GM19438 (cell line): ENCODE results near the gene DLGAP1.

Experiments used
- ATAC-seq: cut with Tn5 transposase; IDR thresholded peaks from one replicate; pipeline ENCODE4 v1.9.1; 2021; ENCODE audit warnings: low read depth; ENCODE audit not compliant: unreplicated experiment

Gene DLGAP1

DNA sequence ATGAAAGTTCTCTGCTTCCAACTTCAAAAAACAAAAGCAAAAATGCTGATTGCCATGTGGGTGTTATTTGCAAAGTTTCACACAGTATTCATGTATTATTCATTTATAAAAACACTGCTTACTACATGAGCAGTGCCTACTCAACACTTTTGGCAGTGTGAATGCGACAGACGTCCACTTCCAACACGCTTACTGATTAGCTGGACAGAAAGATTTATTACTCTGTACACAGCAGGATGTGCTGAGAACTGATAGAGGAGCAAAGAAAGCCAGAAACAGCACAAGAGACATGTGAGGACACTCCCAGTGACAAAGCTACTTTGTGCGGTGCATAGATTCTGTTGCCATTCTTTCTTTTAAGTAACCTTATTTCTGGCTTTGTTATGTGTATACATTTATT lies 258.8 kb downstream of the DLGAP1 start:
- no peak for ATAC-seq

DNA sequence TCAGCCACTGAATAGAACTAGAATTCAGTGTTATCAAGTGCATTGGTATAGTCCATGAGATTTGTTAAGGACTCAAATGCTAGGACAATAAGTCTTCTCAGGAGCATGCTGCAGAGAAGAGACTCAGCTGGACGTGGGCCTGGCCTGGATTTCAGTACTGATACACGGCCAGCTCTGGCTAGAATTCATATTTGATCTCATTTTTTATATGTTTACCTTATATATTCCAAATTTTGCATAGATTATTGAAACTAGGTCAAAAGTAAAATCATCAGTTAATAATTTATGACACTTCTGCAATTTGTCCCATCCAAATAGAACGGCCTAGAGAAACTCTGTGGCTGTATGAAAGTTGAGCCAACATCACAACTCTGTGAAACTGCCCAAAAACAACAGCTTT lies 262.0 kb downstream of the DLGAP1 start:
- ATAC-seq = no peak

GRCh38 chr18:4181882-4182568 lies 273.1 kb downstream of the DLGAP1 start:
- ATAC-seq = no peak

GRCh38 chr18:4181086-4181485 lies 274.0 kb downstream of the DLGAP1 start:
- ATAC-seq = no peak

- no peak for ATAC-seq
Measured at GRCh38 chr18:4172196-4173100, 282.7 kb downstream of the DLGAP1 start.

DNA sequence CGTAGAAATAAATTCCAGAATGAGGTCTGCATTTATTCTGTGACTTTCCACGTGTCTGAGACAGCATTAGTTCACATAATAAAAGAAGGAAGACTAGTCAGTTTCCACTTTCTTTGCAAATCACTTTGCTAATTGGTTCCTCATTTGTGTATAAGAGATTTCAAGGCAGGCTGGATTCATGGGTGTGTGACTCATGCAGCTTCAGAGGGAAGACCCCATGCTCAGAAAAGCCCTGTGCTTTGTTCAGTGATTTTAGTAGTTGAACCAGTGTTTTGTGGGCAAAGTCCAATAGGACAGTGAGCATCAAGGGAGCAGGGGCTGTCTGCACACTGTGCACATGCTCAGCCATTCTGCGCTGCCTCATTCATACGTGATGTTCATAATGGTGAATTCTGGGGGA lies 297.8 kb downstream of the DLGAP1 start:
- ATAC-seq = no peak

- no peak for ATAC-seq
Measured at GRCh38 chr18:4146797-4147196, 308.3 kb downstream of the DLGAP1 start.

GRCh38 chr18:4144201-4144600 lies 310.9 kb downstream of the DLGAP1 start:
- ATAC-seq = no peak

DNA sequence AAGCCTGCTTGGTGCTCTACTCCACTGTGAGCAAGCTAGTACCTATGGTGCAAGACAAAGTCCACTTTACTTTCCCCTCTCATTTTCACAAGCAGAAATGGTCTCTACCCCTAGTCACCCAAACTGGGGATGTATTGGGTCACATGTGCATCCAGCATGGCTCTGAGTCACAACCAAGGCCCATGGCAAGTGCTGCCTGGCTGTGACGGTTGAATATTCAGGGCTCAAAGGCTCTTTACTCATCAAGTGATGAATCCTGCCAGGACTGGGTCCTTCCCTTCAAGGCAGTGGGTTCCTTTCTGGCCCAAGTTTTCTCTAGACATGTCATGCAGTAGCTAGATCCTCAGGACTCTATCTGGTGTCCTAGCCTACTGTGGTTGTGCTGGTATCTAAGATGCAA lies 311.5 kb downstream of the DLGAP1 start:
- no peak for ATAC-seq

DNA sequence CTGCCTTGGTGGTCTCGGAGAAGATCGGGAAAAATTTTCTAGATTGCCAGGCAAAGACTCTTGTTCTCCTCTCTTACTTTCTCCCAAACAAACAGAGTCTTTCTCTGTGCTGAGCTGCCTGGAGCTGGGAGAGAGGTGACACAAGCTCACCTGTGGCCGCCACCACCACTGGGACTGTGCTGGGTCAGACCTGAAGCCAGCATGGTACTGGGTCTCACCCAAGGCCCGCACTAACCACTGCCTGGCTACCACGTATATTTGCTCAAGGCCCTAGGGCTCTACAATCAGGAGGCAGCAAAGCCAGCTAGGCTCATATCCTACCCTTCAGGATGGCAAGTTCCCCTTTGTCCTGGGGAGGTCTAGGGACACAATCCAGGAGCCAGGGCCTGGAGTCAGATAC lies 312.2 kb downstream of the DLGAP1 start:
- no peak for ATAC-seq

GRCh38 chr18:4134700-4135099 lies 320.4 kb downstream of the DLGAP1 start:
- no peak for ATAC-seq

DNA sequence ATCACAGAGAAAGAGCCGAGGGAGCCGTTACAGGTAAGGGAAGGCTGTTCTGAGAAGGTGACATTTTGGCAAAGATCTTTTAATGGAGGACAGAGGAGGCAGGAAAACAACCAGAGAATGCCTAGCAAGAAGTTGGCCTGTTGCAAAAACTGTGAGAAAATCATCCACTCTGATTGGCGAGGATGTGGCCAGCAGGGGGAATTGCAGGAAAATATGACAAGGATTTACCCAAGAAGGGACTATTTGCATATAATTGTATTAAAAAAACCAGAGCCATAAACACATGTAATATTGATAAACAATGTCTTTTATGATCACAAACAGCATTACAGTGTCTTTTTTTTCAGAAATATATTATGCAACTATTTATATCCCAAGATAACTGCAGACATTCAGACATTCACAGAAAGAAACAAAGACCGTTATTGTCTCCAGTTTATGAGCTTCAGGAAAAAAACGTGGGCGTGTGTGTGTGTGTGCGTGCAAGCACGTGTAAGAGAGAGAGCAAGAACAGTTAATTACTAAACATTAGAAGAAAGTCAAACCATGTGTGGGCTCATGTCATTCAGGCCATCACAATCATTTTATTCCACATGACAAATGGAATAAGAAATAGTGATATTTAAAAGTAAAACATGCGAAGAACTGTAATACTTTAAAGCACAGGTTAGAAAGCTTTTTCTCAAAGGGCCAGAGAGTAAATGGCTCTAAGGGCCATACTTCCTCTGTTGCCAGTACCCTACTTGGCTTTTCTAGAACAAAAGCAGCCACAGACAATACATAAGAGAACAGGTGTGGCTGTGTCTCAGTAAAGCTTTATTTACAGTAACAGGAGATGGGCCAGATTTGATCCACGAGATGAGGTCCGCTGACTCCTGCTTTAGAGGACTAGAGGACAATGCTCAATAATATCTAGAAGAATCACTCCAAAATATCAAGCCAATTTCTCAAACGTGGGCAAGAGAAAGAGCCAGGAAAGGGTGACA lies 324.1 kb downstream of the DLGAP1 start:
- ATAC-seq = no peak

DNA sequence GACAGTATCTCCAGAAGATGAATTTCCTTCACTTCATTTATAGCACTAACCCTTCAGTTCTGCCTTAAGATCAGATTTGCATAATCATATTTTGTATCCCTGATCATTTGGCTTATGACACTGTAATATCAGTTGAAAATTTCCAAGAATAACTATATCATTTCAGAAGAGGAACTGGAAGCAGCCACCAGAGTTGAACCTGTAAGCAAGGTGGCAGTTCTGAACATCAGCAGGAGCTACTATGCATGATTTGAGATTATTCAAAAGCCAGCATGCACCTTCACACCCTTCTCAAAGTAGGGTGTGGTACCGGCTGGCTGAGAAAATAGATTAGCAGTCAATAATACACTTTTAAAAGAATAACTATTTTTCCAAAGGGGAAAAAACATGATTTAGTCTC lies 328.2 kb downstream of the DLGAP1 start:
- no peak for ATAC-seq

GRCh38 chr18:4125627-4126230 lies 329.4 kb downstream of the DLGAP1 start:
- ATAC-seq = no peak

GRCh38 chr18:4125224-4125623 lies 329.9 kb downstream of the DLGAP1 start:
- ATAC-seq = no peak

GRCh38 chr18:4119813-4120212 lies 335.3 kb downstream of the DLGAP1 start:
- no peak for ATAC-seq

GRCh38 chr18:4119127-4119648 lies 335.9 kb downstream of the DLGAP1 start:
- no peak for ATAC-seq

- no peak for ATAC-seq
Measured at GRCh38 chr18:4108016-4108415, 347.1 kb downstream of the DLGAP1 start.

DNA sequence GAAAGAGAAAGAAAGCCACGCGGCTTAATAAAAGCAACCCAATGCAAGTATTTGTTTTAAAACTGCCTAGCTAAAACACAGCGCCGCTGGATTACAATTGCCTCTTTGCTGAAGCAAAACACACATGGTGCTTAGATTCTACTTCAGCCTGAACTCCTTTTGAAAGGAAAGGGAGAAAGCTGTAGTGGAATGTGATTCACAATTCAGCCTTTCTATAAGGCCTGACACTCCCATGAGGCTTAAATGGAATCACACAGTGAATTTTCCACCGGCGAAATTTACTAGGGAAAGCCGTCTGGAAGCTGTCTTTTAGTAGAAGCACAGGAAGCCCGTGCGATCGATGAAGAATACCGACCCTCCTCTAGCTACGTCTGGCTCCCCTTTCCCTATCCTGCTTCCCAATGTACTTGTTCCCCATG lies 348.0 kb downstream of the DLGAP1 start:
- no peak for ATAC-seq

GRCh38 chr18:4106407-4107033 lies 348.6 kb downstream of the DLGAP1 start:
- peak; percentile 60 for ATAC-seq
